Mesenchymal stem cell (in vitro differentiated cells and primary cell): Measurements from ENCODE around the gene CELSR3.
A peak's percentile ranks its signal among the peaks of the same experiment; 100 is the strongest.

ENCODE experiments used
- DNase-seq: peaks from one replicate; pipeline ENCODE4 v3.0.0-alpha.2; 2013
- H2AFZ ChIP-seq: one replicate; pipeline ENCODE4 v1.6.1; 2013; ENCODE audit warnings: low read depth, mild to moderate bottlenecking, control low read depth, inconsistent platforms, low read length, moderate library complexity
- H2AK5ac ChIP-seq: 2 replicates; pipeline ENCODE4 v1.6.1; 2013; ENCODE audit warnings: low read length, moderate library complexity, mild to moderate bottlenecking, inconsistent platforms; ENCODE audit not compliant: severe bottlenecking
- H2BK120ac ChIP-seq: one replicate; pipeline ENCODE4 v1.6.1; 2013; ENCODE audit warnings: low read depth, mild to moderate bottlenecking, inconsistent platforms, low read length, moderate library complexity
- H2BK12ac ChIP-seq, 2 experiments: one replicate each; pipeline ENCODE4 v1.6.1; 2013; ENCODE audit warnings: inconsistent platforms in 2 of 2, low read length in 2 of 2, mild to moderate bottlenecking in 2 of 2, moderate library complexity in 2 of 2, control low read depth in 1 of 2
- H2BK15ac ChIP-seq: one replicate; pipeline ENCODE4 v1.6.1; 2013; ENCODE audit warnings: mild to moderate bottlenecking, low read depth, inconsistent platforms; ENCODE audit not compliant: poor library complexity, severe bottlenecking
- H2BK5ac ChIP-seq: 2 replicates; pipeline ENCODE4 v1.6.1; 2013; ENCODE audit warnings: low read depth, mild to moderate bottlenecking, low read length, control low read depth, inconsistent platforms; ENCODE audit not compliant: poor library complexity, severe bottlenecking
- H3K14ac ChIP-seq, 2 experiments: one replicate each; pipeline ENCODE4 v1.6.1; 2013; ENCODE audit warnings: inconsistent platforms in 2 of 2, low read length in 2 of 2, control low read depth in 1 of 2, mild to moderate bottlenecking in 1 of 2, moderate library complexity in 1 of 2
- H3K18ac ChIP-seq, 2 experiments: one replicate each; pipeline ENCODE4 v1.6.1; 2013; ENCODE audit warnings: inconsistent platforms in 2 of 2, low read length in 2 of 2, control low read depth in 1 of 2, low read depth in 1 of 2, mild to moderate bottlenecking in 1 of 2
- H3K23ac ChIP-seq, 2 experiments: one replicate each; pipeline ENCODE4 v1.6.1; 2013; ENCODE audit warnings: inconsistent platforms in 2 of 2, low read length in 2 of 2, mild to moderate bottlenecking in 2 of 2, moderate library complexity in 2 of 2, control low read depth in 1 of 2
- H3K27ac ChIP-seq: 2 replicates; pipeline ENCODE4 v1.5.1; 2013; ENCODE audit warnings: mild to moderate bottlenecking, moderate library complexity, low read length, control low read depth, inconsistent platforms; ENCODE audit not compliant: poor library complexity, severe bottlenecking
- H3K27me3 ChIP-seq, 2 experiments: 2 replicates each; pipeline versions ENCODE4 v1.6.1 to v1.7.0; 2013; ENCODE audit warnings: low read length in 2 of 2, mild to moderate bottlenecking in 2 of 2, moderate library complexity in 2 of 2, control low read depth in 1 of 2, inconsistent platforms in 1 of 2; ENCODE audit not compliant: control insufficient read depth in 1 of 2, insufficient read depth in 1 of 2
- H3K36me3 ChIP-seq, 2 experiments: 2 replicates each; pipeline versions ENCODE4 v1.6.1 to v1.7.0; 2013; ENCODE audit warnings: low read length in 2 of 2, control low read depth in 1 of 2, inconsistent platforms in 1 of 2, low read depth in 1 of 2, mild to moderate bottlenecking in 1 of 2; ENCODE audit not compliant: insufficient read depth in 2 of 2, control insufficient read depth in 1 of 2
- H3K4ac ChIP-seq, 2 experiments: one replicate each; pipeline ENCODE4 v1.6.1; 2013; ENCODE audit warnings: inconsistent platforms in 2 of 2, low read length in 2 of 2, mild to moderate bottlenecking in 2 of 2, moderate library complexity in 2 of 2, control low read depth in 1 of 2, low read depth in 1 of 2
- H3K4me1 ChIP-seq: 2 replicates; pipeline ENCODE4 v1.6.1; 2013; ENCODE audit warnings: low read depth, low read length, control low read depth; ENCODE audit not compliant: control insufficient read depth, insufficient read depth
- H3K4me2 ChIP-seq: 2 replicates; pipeline ENCODE4 v1.6.1; 2013; ENCODE audit warnings: low read length, mild to moderate bottlenecking, inconsistent platforms; ENCODE audit not compliant: poor library complexity, severe bottlenecking
- H3K4me3 ChIP-seq, 2 experiments: 2 replicates each; pipeline versions ENCODE4 v1.5.1 to v1.7.0; 2013; ENCODE audit warnings: low read length in 2 of 2, mild to moderate bottlenecking in 2 of 2, control low read depth in 1 of 2, low read depth in 1 of 2; ENCODE audit not compliant: insufficient read depth in 1 of 2
- H3K79me1 ChIP-seq: replicated peaks from 2 replicates; pipeline ENCODE4 v1.6.1; 2013; ENCODE audit warnings: mild to moderate bottlenecking, control low read depth, low read length, inconsistent platforms; ENCODE audit not compliant: poor library complexity, severe bottlenecking
- H3K9ac ChIP-seq: 2 replicates; pipeline ENCODE4 v1.7.0; 2013; ENCODE audit warnings: mild to moderate bottlenecking, low read length, moderate library complexity
- H3K9me3 ChIP-seq: 2 replicates; pipeline ENCODE4 v1.7.0; 2013; ENCODE audit warnings: mild to moderate bottlenecking, low read length; ENCODE audit not compliant: control insufficient read depth
- H4K8ac ChIP-seq: one replicate; pipeline ENCODE4 v1.6.1; 2013; ENCODE audit warnings: inconsistent platforms, mild to moderate bottlenecking, low read length, moderate library complexity
- H4K91ac ChIP-seq: one replicate; pipeline ENCODE4 v1.6.1; 2013; ENCODE audit warnings: mild to moderate bottlenecking, low read length, inconsistent platforms
- WGBS: methylation state at CpG from one replicate; pipeline ENCODE4 v1.1.7; 2013; ENCODE audit warnings: mixed read lengths; 5-methylcytosine and 5-hydroxymethylcytosine counted together

CELSR3 gene

DNA sequence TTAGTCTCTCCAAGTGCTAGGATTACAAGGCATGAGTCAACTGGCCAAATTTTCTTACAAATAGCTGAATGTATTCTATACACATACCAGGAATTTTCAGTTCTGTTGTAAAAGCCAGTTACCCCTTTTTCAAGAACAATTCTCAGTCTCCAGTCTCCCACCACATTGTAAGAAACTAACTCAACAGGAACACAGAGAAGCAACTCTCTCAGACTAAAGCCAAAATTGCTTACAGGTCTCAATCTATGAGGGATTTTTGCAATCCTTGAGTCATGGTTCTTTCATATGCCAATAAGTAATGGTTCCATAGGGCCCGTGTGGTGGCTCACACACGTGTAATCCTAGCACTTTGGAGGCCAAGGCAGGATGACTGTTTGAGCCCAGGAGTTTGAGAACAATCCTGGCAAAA lies 45.8 kb upstream of the CELSR3 start:
- Histone ChIP-seq H3K4me1 (peaks cover 26% of the 10 kb centered on the region), H3K27ac (peak overlapping the region; percentile 85), H3K4ac (no peak overlapping the region), H3K23ac (no peak overlapping the region), H3K9me3 (no peaks in the 10 kb centered on the region), H2AFZ (no peak overlapping the region), H3K4me3 (peak overlapping the region in 1 of 2 experiments; percentile 6), H2BK12ac (no peak overlapping the region), H3K9ac (peak overlapping the region; percentile 62), H3K14ac (no peak overlapping the region), H3K27me3 (no peaks in the 10 kb centered on the region), H2BK15ac (no peak overlapping the region), H3K79me1 (no peaks in the 10 kb centered on the region), H3K36me3 (peaks cover 58 to 68% of the 10 kb centered on the region in 2 experiments), H4K91ac (no peak overlapping the region), H3K4me2 (no peak overlapping the region), H2BK120ac (no peak overlapping the region), H2BK5ac (no peak overlapping the region), H3K18ac (no peak overlapping the region), H4K8ac (no peak overlapping the region), H2AK5ac (no peak overlapping the region)
- WGBS: 81% methylated on average over 2 of the region's 2 CpGs
- DNase-seq: peak; percentile 51

DNA sequence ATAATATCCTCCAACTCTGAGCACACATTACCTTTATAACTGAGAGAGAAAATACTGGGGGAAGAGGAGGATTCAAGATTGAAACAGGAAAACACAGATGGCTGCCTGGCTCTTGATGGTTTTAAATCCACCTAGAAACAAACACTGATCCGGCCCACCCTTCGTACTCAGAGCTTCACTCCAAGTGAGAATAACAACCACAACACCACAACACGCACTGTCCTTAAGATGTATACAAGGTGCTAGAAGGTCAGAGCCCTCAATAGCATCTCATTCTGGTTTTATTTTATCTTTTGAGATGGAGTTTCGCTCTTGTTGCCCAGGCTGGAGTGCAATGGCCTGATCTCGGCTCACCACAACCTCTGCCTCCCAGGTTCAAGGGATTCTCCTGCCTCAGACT lies 44.5 kb upstream of the CELSR3 start:
- Histone ChIP-seq H2BK12ac (no peak overlapping the region), H4K8ac (no peak overlapping the region), H3K4me1 (peaks cover 20% of the 10 kb centered on the region), H2BK120ac (no peak overlapping the region), H3K18ac (no peak overlapping the region), H2AFZ (no peak overlapping the region), H3K27me3 (no peaks in the 10 kb centered on the region), H3K9me3 (no peaks in the 10 kb centered on the region), H3K4ac (no peak overlapping the region), H4K91ac (no peak overlapping the region), H3K36me3 (peaks cover 50 to 60% of the 10 kb centered on the region in 2 experiments), H3K23ac (no peak overlapping the region), H3K14ac (no peak overlapping the region), H3K27ac (no peak overlapping the region), H2BK15ac (no peak overlapping the region), H2BK5ac (no peak overlapping the region), H3K4me3 (no peak overlapping the region), H2AK5ac (no peak overlapping the region), H3K79me1 (no peaks in the 10 kb centered on the region), H3K9ac (peak overlapping the region; percentile 48), H3K4me2 (no peak overlapping the region)
- no peak for DNase-seq
- over 99% methylated on average over 5 of the region's 5 CpGs for WGBS

DNA sequence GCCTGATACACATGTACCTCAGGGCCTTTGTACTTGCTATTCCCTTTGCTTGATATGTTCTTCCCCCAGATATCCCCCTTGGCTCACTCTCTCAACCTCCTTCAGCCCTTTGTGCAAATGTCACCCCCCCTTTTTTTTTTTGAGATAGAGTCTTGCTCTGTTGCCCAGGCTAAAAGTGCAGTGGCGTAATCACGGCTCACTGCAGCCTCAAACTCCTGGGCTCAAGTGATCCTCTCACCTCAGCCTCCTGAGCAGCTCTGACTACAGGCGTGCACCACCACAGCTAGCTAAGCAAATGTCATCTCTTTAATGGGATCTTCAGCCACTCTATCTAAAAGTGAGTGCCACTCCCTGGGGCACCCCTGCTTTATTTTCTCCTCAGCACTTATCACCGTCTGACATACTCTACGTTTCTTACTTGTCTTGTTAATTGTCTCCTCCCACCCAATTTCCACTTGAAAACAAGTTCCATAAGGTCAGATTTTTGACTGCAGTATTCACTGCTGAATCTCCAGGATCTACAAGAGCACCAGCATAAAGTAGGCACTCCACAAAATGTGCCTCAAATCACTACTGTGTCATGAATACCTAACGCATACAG lies 39.7 kb upstream of the CELSR3 start:
- H3K9ac ChIP-seq: no peak overlapping the region
- no peak overlapping the region for H2BK120ac ChIP-seq
- H2BK5ac ChIP-seq: no peak overlapping the region
- no peak overlapping the region for H3K14ac ChIP-seq
- no peak overlapping the region for H3K4me3 ChIP-seq
- no peak overlapping the region for H4K91ac ChIP-seq
- no peaks in the 10 kb centered on the region for H3K79me1 ChIP-seq
- no peak for DNase-seq
- H3K27me3 ChIP-seq: no peaks in the 10 kb centered on the region
- H3K18ac ChIP-seq: no peak overlapping the region
- no peak overlapping the region for H3K27ac ChIP-seq
- no peak overlapping the region for H2BK12ac ChIP-seq
- WGBS: 94% methylated on average over 6 of the region's 6 CpGs
- H3K4ac ChIP-seq: no peak overlapping the region
- H3K4me2 ChIP-seq: no peak overlapping the region
- H3K9me3 ChIP-seq: no peaks in the 10 kb centered on the region
- peaks cover 41 to 42% of the 10 kb centered on the region in 2 experiments for H3K36me3 ChIP-seq
- H4K8ac ChIP-seq: no peak overlapping the region
- no peak overlapping the region for H3K23ac ChIP-seq
- peaks cover 6% of the 10 kb centered on the region for H3K4me1 ChIP-seq
- H2AK5ac ChIP-seq: no peak overlapping the region
- no peak overlapping the region for H2AFZ ChIP-seq
- no peak overlapping the region for H2BK15ac ChIP-seq

DNA sequence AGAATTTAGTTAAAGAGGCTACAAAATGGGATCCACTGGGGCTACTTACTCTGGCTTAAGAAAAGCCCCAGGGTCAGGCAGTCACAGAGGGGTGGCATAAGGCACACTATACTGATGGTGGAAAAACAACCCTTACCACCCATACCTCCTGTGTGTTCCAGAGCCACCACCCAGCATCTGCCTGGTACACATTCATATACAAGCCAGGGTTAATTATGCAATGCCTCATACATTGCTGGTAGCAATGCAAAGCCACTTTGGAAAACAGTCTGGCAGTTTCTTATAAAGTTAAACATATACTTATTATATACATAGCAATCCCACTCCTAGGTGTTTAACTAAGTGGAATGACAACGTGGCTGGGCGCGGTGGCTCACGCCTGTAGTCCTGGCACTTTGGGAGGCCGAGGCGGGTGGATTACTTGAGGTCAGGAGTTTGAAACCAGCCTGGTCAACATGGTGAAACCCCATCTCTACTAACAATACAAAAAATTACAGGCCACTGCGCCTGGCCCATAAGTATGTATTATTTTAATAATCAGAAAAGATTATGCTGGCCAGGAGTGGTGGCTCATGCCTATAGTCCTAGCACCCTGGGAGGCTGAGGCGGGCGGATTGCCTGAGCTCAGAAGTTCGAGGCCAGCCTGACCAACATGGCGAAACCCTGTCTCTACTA lies 38.2 kb upstream of the CELSR3 start:
- H3K27ac ChIP-seq: no peak overlapping the region
- H2BK120ac ChIP-seq: no peak overlapping the region
- peaks cover 31 to 34% of the 10 kb centered on the region in 2 experiments for H3K36me3 ChIP-seq
- H4K8ac ChIP-seq: no peak overlapping the region
- H3K27me3 ChIP-seq: no peaks in the 10 kb centered on the region
- H3K18ac ChIP-seq: no peak overlapping the region
- no peak overlapping the region for H2BK15ac ChIP-seq
- no peak overlapping the region for H2AFZ ChIP-seq
- H3K9ac ChIP-seq: no peak overlapping the region
- no peak overlapping the region for H2BK5ac ChIP-seq
- H4K91ac ChIP-seq: no peak overlapping the region
- H3K4me2 ChIP-seq: no peak overlapping the region
- no peak overlapping the region for H2AK5ac ChIP-seq
- H3K4ac ChIP-seq: no peak overlapping the region
- H3K4me3 ChIP-seq: peak overlapping the region in 1 of 2 experiments; percentile 19
- H3K79me1 ChIP-seq: no peaks in the 10 kb centered on the region
- H3K14ac ChIP-seq: no peak overlapping the region
- no peak overlapping the region for H3K23ac ChIP-seq
- no peak for DNase-seq
- 92% methylated on average over 10 of the region's 11 CpGs for WGBS
- no peaks in the 10 kb centered on the region for H3K9me3 ChIP-seq
- H2BK12ac ChIP-seq: no peak overlapping the region
- peaks cover 10% of the 10 kb centered on the region for H3K4me1 ChIP-seq
